ENCODE data around the gene CCDC93.

- TF ChIP-seq ZNF384 (IDR thresholded peaks at IDR 0.05) (no peak), PKNOX1 (IDR thresholded peaks at IDR 0.05) (no peak), BHLHE40 (IDR thresholded peaks at IDR 0.05; ENCODE audit: borderline replicate concordance) (no peak), FOXM1 (IDR thresholded peaks at IDR 0.05; ENCODE audit: borderline replicate concordance) (no peak), SP1 (IDR thresholded peaks at IDR 0.05) (no peak), HDGF (IDR thresholded peaks at IDR 0.05; ENCODE audit: borderline replicate concordance) (no peak), ELF4 (IDR thresholded peaks at IDR 0.05) (no peak), L3MBTL2 (conservative IDR thresholded peaks at IDR 0.05) (no peak), LEF1 (IDR thresholded peaks at IDR 0.05; ENCODE audit: borderline replicate concordance) (no peak), SUZ12 (IDR thresholded peaks at IDR 0.05) (no peak), FOXK2 (IDR thresholded peaks at IDR 0.05) (no peak)
Observed at GRCh38 chr2:117980783-117981676, 32.8 kb downstream of the CCDC93 start.

All from HEK293T (cell line).